Measurements from ENCODE around the gene ELOVL6. TPM values are rescaled to one million over a fixed set of nuclear protein-coding genes. Genes with fewer than 3 reads are reported as not detected.

ELOVL6 gene, protein sequence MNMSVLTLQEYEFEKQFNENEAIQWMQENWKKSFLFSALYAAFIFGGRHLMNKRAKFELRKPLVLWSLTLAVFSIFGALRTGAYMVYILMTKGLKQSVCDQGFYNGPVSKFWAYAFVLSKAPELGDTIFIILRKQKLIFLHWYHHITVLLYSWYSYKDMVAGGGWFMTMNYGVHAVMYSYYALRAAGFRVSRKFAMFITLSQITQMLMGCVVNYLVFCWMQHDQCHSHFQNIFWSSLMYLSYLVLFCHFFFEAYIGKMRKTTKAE
- 20.0 to 25.7 TPM (median 22.9 TPM) in 5 replicates for total RNA-seq (2022; extraction: Qiagen RNA extraction)

DNA sequence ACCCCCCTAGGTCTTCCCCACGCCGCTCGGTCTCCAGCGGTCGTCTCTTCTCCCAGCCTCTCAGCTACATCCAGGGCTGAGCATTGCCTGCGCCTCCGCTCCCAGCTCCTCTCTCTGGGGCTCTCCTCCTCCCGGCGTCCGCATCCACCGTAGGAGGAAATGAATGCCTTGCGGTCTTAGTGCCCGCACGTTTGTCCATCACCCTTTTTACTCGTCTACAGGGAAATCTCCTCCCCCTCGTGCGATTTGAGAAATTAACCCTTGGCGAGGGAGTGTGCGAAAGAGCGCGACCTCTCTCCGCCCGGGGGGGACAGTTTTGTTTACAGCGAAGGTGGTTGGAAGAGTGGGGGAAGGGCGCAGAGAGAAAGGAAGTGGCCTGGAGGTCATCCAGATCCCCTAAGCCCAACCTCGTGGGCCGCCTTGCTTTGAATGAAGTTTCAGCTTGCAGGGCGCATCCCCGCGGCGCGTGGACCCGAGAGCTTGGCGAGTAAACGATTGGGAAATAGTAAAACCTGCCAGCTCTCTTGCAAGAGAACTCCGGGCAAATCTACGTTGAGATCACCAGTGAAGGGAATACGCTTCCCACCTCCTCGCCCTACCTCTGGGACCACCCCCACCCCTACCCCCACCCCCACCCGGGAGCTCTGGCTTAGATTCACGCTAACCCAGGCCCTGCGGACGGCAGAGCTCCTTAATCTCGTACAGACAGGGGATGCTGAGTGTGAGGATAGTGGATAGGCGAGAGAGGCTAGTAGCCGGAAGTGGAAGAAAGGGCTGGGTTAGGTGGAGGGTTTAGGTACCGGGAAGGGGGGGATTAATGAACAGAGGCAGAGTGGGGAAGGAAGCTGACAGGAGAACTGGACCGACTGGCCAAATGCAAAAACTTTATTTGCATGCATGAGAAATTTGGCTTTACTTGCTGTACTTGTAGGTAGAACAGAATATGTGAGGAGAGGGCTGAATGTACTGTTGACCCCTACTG, at the start of gene ELOVL6:
ELOVL6 (minus strand) TSS at position 181 of the 982 bp plus-strand sequence. CDS start 280 bp downstream, outside the sequence.

All from A549 treated with CORT108297 at 1 μM for 4 hours (cell line).